ENCODE results near the gene EIF2B2. TPM values are rescaled to one million over a fixed set of nuclear protein-coding genes. Genes with fewer than 3 reads are reported as not detected.

The EIF2B2 gene
- total RNA-seq, 1 experiment from 2014 or later: 48.3 TPM

GRCh38 chr14:75025082-75025481 is 22.4 kb downstream of the EIF2B2 start:
- no peak for DNase-seq
- no peaks in the 10 kb centered on the region for H3K9me3 ChIP-seq (ENCODE audit: control insufficient read depth, low read depth, low read length)
- TF ChIP-seq, protein P1, sequence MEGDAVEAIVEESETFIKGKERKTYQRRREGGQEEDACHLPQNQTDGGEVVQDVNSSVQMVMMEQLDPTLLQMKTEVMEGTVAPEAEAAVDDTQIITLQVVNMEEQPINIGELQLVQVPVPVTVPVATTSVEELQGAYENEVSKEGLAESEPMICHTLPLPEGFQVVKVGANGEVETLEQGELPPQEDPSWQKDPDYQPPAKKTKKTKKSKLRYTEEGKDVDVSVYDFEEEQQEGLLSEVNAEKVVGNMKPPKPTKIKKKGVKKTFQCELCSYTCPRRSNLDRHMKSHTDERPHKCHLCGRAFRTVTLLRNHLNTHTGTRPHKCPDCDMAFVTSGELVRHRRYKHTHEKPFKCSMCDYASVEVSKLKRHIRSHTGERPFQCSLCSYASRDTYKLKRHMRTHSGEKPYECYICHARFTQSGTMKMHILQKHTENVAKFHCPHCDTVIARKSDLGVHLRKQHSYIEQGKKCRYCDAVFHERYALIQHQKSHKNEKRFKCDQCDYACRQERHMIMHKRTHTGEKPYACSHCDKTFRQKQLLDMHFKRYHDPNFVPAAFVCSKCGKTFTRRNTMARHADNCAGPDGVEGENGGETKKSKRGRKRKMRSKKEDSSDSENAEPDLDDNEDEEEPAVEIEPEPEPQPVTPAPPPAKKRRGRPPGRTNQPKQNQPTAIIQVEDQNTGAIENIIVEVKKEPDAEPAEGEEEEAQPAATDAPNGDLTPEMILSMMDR (conservative IDR thresholded peaks at IDR 0.05): no peak

More at GRCh38 chr14:75025082-75025481, 22.4 kb downstream of the EIF2B2 start:
- Histone ChIP-seq H2BK15ac (ENCODE audit: low read depth, low read length) (no peak overlapping the region), H4K91ac (ENCODE audit: insufficient read length, low read depth, low read length) (no peak overlapping the region), H3K18ac (ENCODE audit: insufficient read length, low read depth, low read length) (no peak overlapping the region), H3K79me1 (ENCODE audit: insufficient read depth, low read depth, low read length, poor library complexity, severe bottlenecking) (no peaks in the 10 kb centered on the region), H4K8ac (replicated peaks; ENCODE audit: insufficient read length, low read depth, low read length) (no peak overlapping the region), H4K20me1 (ENCODE audit: control insufficient read depth, insufficient read depth, insufficient read length) (no peaks in the 10 kb centered on the region), H2BK120ac (ENCODE audit: low read depth, low read length, poor library complexity, severe bottlenecking) (no peak overlapping the region), H2AFZ (ENCODE audit: low read length) (no peak overlapping the region), H3K27me3 (ENCODE audit: insufficient read depth, low read length) (no peaks in the 10 kb centered on the region), H3K4ac (ENCODE audit: low read depth, low read length) (no peak overlapping the region), H3K9ac (ENCODE audit: extremely low read depth, insufficient read length, low read length) (no peak overlapping the region), H2BK12ac (ENCODE audit: insufficient read length, low read depth, low read length) (no peak overlapping the region), H4K5ac (ENCODE audit: insufficient read length, low read depth, low read length) (no peak overlapping the region), H3K4me2 (ENCODE audit: insufficient read depth, insufficient read length, low read length) (no peak overlapping the region), H3K56ac (ENCODE audit: insufficient read length, low read depth, low read length) (no peak overlapping the region), H3K23me2 (ENCODE audit: insufficient read length, low read depth, low read length, poor library complexity, severe bottlenecking) (no peaks in the 10 kb centered on the region), H3T11ph (ENCODE audit: low read length) (no peak overlapping the region), H3K27ac (ENCODE audit: insufficient read length, low read depth, low read length) (no peak overlapping the region), H2BK5ac (ENCODE audit: insufficient read length, low read length) (no peak overlapping the region), H2BK20ac (ENCODE audit: low read depth, low read length, poor library complexity, severe bottlenecking) (no peak overlapping the region), H3K23ac (ENCODE audit: insufficient read length, low read depth, low read length) (no peak overlapping the region), H3K14ac (ENCODE audit: insufficient read depth, low read length) (no peak overlapping the region), H3K79me2 (ENCODE audit: insufficient read depth, low read length) (no peaks in the 10 kb centered on the region), H2AK5ac (ENCODE audit: insufficient read length, low read length) (no peak overlapping the region), H3K4me1 (ENCODE audit: insufficient read depth, low read length) (no peaks in the 10 kb centered on the region)
- no peaks in the 10 kb centered on the region for H3K27me3 Mint-ChIP-seq (ENCODE audit: low read depth)
- H3K27ac Mint-ChIP-seq: no peak overlapping the region
- H3K4me1 Mint-ChIP-seq: no peaks in the 10 kb centered on the region
- no CpG with 5 or more reads among the region's 4 CpGs for WGBS (ENCODE audit: extremely low coverage, insufficient read length, low lambda C conversion rate)
- H3K36me3 Mint-ChIP-seq (ENCODE audit: insufficient read depth in 1 of 3, low read depth in 3 of 3): peaks cover 0 to 35% (median 19%) of the 10 kb centered on the region in 3 experiments; a peak in 5 of 7 replicates
- no peaks in the 10 kb centered on the region for H3K9me3 Mint-ChIP-seq
- no peak overlapping the region for H3K4me3 Mint-ChIP-seq

Measured in H9 (cell line).